Cardiac fibroblast (primary cell): ENCODE results near the gene GNA12.

ENCODE experiments used
- DNase-seq, 2 donors: peaks; one replicate each; pipeline versions ENCODE4 v3.0.0 to v3.0.0-alpha.2; 2010; ENCODE audit warnings: low read depth in 2 of 2
- H3K4me3 ChIP-seq, 2 donors: replicated peaks in 1 of 2; 1 replicate in 1 of 2; 2 replicates in 1 of 2; pipeline ENCODE4 v1.5.1; 2011; ENCODE audit warnings: low read depth in 2 of 2, low read length in 2 of 2, mild to moderate bottlenecking in 2 of 2, moderate library complexity in 1 of 2
- CTCF ChIP-seq: IDR thresholded peaks from one replicate; pipeline ENCODE4 v1.5.1; 2011; ENCODE audit warnings: low read depth, mild to moderate bottlenecking, low read length, inconsistent platforms

The GNA12 gene

GRCh38 chr7:2717293-2718261, 126.5 kb downstream of the GNA12 start:
- no peak for TF ChIP-seq CTCF
- no peak overlapping the region for H3K4me3 ChIP-seq
- DNase-seq: peak; percentile 35 to 76

GRCh38 chr7:2716906-2717292, 127.2 kb downstream of the GNA12 start:
- no peak overlapping the region for H3K4me3 ChIP-seq
- TF ChIP-seq CTCF: no peak
- no peak for DNase-seq

GRCh38 chr7:2716488-2716887, 127.6 kb downstream of the GNA12 start:
- DNase-seq: no peak

GRCh38 chr7:2715341-2716231, 128.5 kb downstream of the GNA12 start:
- H3K4me3 ChIP-seq: no peak overlapping the region
- no peak for DNase-seq

More at GRCh38 chr7:2716488-2716887, 127.6 kb downstream of the GNA12 start:
- TF ChIP-seq CTCF: no peak
- H3K4me3 ChIP-seq: no peak overlapping the region

GRCh38 chr7:2714636-2715035, 129.5 kb downstream of the GNA12 start:
- no peak for DNase-seq
- no peak for TF ChIP-seq CTCF
- no peak overlapping the region for H3K4me3 ChIP-seq

More at GRCh38 chr7:2715341-2716231, 128.5 kb downstream of the GNA12 start:
- TF ChIP-seq CTCF: no peak

DNA sequence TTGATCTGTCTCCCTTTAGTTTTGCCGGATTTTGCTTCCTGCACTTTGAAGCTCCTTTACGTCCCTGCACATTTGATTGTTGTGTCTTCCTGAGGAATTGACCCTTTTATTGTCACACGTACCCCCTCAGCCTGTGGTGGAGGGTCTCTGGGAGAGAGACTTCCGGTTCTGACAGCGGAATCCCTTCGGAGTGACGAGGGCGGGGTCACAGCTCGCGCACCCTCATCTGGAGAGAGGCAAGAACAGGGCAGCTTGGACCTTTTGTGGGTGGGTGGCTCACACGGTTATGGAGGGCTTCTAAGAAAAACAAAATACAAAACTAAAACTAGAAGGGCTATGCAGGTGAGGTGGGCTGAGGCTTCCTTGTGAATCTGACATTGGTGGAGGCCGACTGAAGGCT, 130.1 kb downstream of the GNA12 start:
- no peak for TF ChIP-seq CTCF
- no peak overlapping the region for H3K4me3 ChIP-seq
- no peak for DNase-seq
